Measurements from ENCODE around the gene BTBD16. TPM values are rescaled to one million over a fixed set of nuclear protein-coding genes. Genes with fewer than 3 reads are reported as not detected.

The BTBD16 gene
- total and polyA plus RNA-seq, 2 experiments from 2014 or later, result 0.09 to 0.16 TPM

GRCh38 chr10:122306282-122306681, 35.2 kb downstream of the BTBD16 start:
- TF ChIP-seq CTCF (IDR thresholded peaks at IDR 0.05; ENCODE audit: low read depth, low read length), result no peak
- peaks cover 14% of the 10 kb centered on the region for H3K4me1 ChIP-seq (ENCODE audit: low read depth)
- no peaks in the 10 kb centered on the region for H3K27me3 ChIP-seq
- H3K36me3 ChIP-seq, result no peaks in the 10 kb centered on the region
- no peak overlapping the region for H3K4me3 ChIP-seq
- H3K9me3 ChIP-seq (ENCODE audit: low read depth), result no peaks in the 10 kb centered on the region
- no peak overlapping the region for H3K27ac ChIP-seq
- no peak for DNase-seq (ENCODE audit: low read depth in 1 of 2, low spot score in 1 of 2)

GRCh38 chr10:122306744-122307143, 35.6 kb downstream of the BTBD16 start:
- Histone ChIP-seq H3K4me1 (ENCODE audit: low read depth) (peaks cover 14% of the 10 kb centered on the region), H3K27me3 (no peaks in the 10 kb centered on the region), H3K9me3 (ENCODE audit: low read depth) (no peaks in the 10 kb centered on the region), H3K4me3 (no peak overlapping the region), H3K27ac (no peak overlapping the region), H3K36me3 (no peaks in the 10 kb centered on the region)
- DNase-seq (ENCODE audit: low read depth in 1 of 2, low spot score in 1 of 2), result no peak
- no peak for TF ChIP-seq CTCF (IDR thresholded peaks at IDR 0.05; ENCODE audit: low read depth, low read length)

- peak in 1 of 2 donors; percentile 99 for DNase-seq (ENCODE audit: low read depth in 1 of 2, low spot score in 1 of 2)
- peak overlapping the region; percentile 53 for H3K27ac ChIP-seq
- no peaks in the 10 kb centered on the region for H3K36me3 ChIP-seq
- no peaks in the 10 kb centered on the region for H3K27me3 ChIP-seq
- no peaks in the 10 kb centered on the region for H3K9me3 ChIP-seq (ENCODE audit: low read depth)
- peaks cover 14% of the 10 kb centered on the region for H3K4me1 ChIP-seq (ENCODE audit: low read depth)
- H3K4me3 ChIP-seq, result no peak overlapping the region
- no peak for TF ChIP-seq CTCF (IDR thresholded peaks at IDR 0.05; ENCODE audit: low read depth, low read length)
Observed at GRCh38 chr10:122307669-122308416, 36.7 kb downstream of the BTBD16 start.

GRCh38 chr10:122308417-122309141, 37.5 kb downstream of the BTBD16 start:
- DNase-seq (ENCODE audit: low read depth in 1 of 2, low spot score in 1 of 2), result no peak
- H3K4me3 ChIP-seq, result no peak overlapping the region
- no peaks in the 10 kb centered on the region for H3K36me3 ChIP-seq
- peak overlapping the region; percentile 53 for H3K27ac ChIP-seq
- peaks cover 14% of the 10 kb centered on the region for H3K4me1 ChIP-seq (ENCODE audit: low read depth)
- H3K27me3 ChIP-seq, result no peaks in the 10 kb centered on the region
- H3K9me3 ChIP-seq (ENCODE audit: low read depth), result no peaks in the 10 kb centered on the region
- TF ChIP-seq CTCF (IDR thresholded peaks at IDR 0.05; ENCODE audit: low read depth, low read length), result no peak

- no peak for TF ChIP-seq CTCF (IDR thresholded peaks at IDR 0.05; ENCODE audit: low read depth, low read length)
- no peaks in the 10 kb centered on the region for H3K36me3 ChIP-seq
- no peaks in the 10 kb centered on the region for H3K27me3 ChIP-seq
- no peak overlapping the region for H3K27ac ChIP-seq
- peak in 1 of 2 donors; percentile 29 for DNase-seq (ENCODE audit: low read depth in 1 of 2, low spot score in 1 of 2)
- no peak overlapping the region for H3K4me3 ChIP-seq
- peaks cover 14% of the 10 kb centered on the region for H3K4me1 ChIP-seq (ENCODE audit: low read depth)
- no peaks in the 10 kb centered on the region for H3K9me3 ChIP-seq (ENCODE audit: low read depth)
Observed at GRCh38 chr10:122310311-122311050, 39.4 kb downstream of the BTBD16 start.
